ENCODE results near the gene DISP2.

Gene DISP2

GRCh38 chr15:40343512-40343911 is 14.5 kb upstream of the DISP2 start:
- no peak for DNase-seq (ENCODE audit: extremely low read depth, low read depth)
- no peak overlapping the region for H3K4me3 ChIP-seq (replicated peaks; ENCODE audit: low read depth, low read length)
- TF ChIP-seq CTCF (IDR thresholded peaks at IDR 0.05; ENCODE audit: low read depth, low read length, missing control alignments) = no peak

GRCh38 chr15:40344217-40344616 is 13.8 kb upstream of the DISP2 start:
- no peak overlapping the region for H3K4me3 ChIP-seq (replicated peaks; ENCODE audit: low read depth, low read length)
- DNase-seq (ENCODE audit: extremely low read depth, low read depth) = no peak

GRCh38 chr15:40344631-40345120 is 13.3 kb upstream of the DISP2 start:
- DNase-seq (ENCODE audit: extremely low read depth, low read depth) = no peak
- H3K4me3 ChIP-seq (replicated peaks; ENCODE audit: low read depth, low read length) = no peak overlapping the region
- peak; percentile 83 for TF ChIP-seq CTCF (IDR thresholded peaks at IDR 0.05; ENCODE audit: low read depth, low read length, missing control alignments)

More at GRCh38 chr15:40344217-40344616, 13.8 kb upstream of the DISP2 start:
- TF ChIP-seq CTCF (IDR thresholded peaks at IDR 0.05; ENCODE audit: low read depth, low read length, missing control alignments) = no peak

- no peak for TF ChIP-seq CTCF (IDR thresholded peaks at IDR 0.05; ENCODE audit: low read depth, low read length, missing control alignments)
- no peak overlapping the region for H3K4me3 ChIP-seq (replicated peaks; ENCODE audit: low read depth, low read length)
- no peak for DNase-seq (ENCODE audit: extremely low read depth, low read depth)
Measured at GRCh38 chr15:40345225-40345866, 12.7 kb upstream of the DISP2 start.

GRCh38 chr15:40345867-40346578 is 12.0 kb upstream of the DISP2 start:
- H3K4me3 ChIP-seq (replicated peaks; ENCODE audit: low read depth, low read length) = no peak overlapping the region
- no peak for DNase-seq (ENCODE audit: extremely low read depth, low read depth)
- TF ChIP-seq CTCF (IDR thresholded peaks at IDR 0.05; ENCODE audit: low read depth, low read length, missing control alignments) = no peak

GRCh38 chr15:40346579-40347558 is 11.2 kb upstream of the DISP2 start:
- no peak overlapping the region for H3K4me3 ChIP-seq (replicated peaks; ENCODE audit: low read depth, low read length)
- no peak for TF ChIP-seq CTCF (IDR thresholded peaks at IDR 0.05; ENCODE audit: low read depth, low read length, missing control alignments)
- DNase-seq (ENCODE audit: extremely low read depth, low read depth) = no peak
